Endothelial cell of umbilical vein (primary cell): ENCODE data around the gene TRIM3. TPM values are rescaled to one million over a fixed set of nuclear protein-coding genes. Genes with fewer than 3 reads are reported as not detected.

Experiments used
- BruUV-seq: library from RNA; stranded (reverse); fragments of 400-500 nt; replicated peaks from 2 replicates; lab custom pipeline; 2021; lab: Mats Ljungman, UMichigan
- CTCF ChIA-PET: fragments of 300-600, 350-600 bp; sonication (Branson Sonifier 250); formaldehyde crosslinking; loops from one replicate; lab custom pipeline; 2021; ENCODE audit warnings: antibody characterized with exemption, inconsistent platforms; lab: Charles Lee
- POLR2A ChIA-PET: fragments of 300-600, 350-600 bp; sonication (Branson Sonifier 250); formaldehyde crosslinking; loops from one replicate; lab custom pipeline; 2021; ENCODE audit warnings: antibody characterized with exemption, inconsistent platforms; lab: Charles Lee
- DNase-seq: peaks from one replicate; pipeline ENCODE4 v3.0.0-alpha.2; 2011; ENCODE audit warnings: low read depth, low spot score
- FAIRE-seq: peaks from 2 replicates; lab custom pipeline; 2011; peaks lifted over from hg19 to GRCh38; lab: Jason Lieb, UNC
- H2AFZ ChIP-seq: 2 replicates; pipeline ENCODE4 v1.6.0; 2012; ENCODE audit warnings: low read depth, low read length, control low read depth, inconsistent platforms
- H3K27ac ChIP-seq: 2 replicates; pipeline ENCODE4 v1.5.1; 2011; ENCODE audit warnings: low read depth, mild to moderate bottlenecking, control low read depth, low read length, moderate library complexity; ENCODE audit not compliant: insufficient read depth
- H3K27me3 ChIP-seq, 2 experiments: 2 replicates each; pipeline versions ENCODE4 v1.6.0 to v1.6.1; 2011; ENCODE audit warnings: low read length in 2 of 2, mixed read lengths in 1 of 2; ENCODE audit not compliant: control insufficient read depth in 2 of 2, insufficient read depth in 2 of 2
- H3K36me3 ChIP-seq, 2 experiments: 2 replicates in 1 of 2; 3 replicates in 1 of 2; pipeline ENCODE4 v1.5.1; 2011; ENCODE audit warnings: low read length in 2 of 2, mild to moderate bottlenecking in 1 of 2, moderate library complexity in 1 of 2; ENCODE audit not compliant: control insufficient read depth in 2 of 2, insufficient read depth in 2 of 2; ENCODE audit errors: extremely low read depth in 1 of 2
- H3K4me1 ChIP-seq: 3 replicates; pipeline ENCODE4 v1.5.1; 2011; ENCODE audit warnings: mild to moderate bottlenecking, low read length; ENCODE audit not compliant: control insufficient read depth, insufficient read depth; ENCODE audit errors: extremely low read depth
- H3K4me2 ChIP-seq: 2 replicates; pipeline ENCODE4 v1.6.1; 2011; ENCODE audit warnings: low read length, control low read depth, mixed read lengths; ENCODE audit not compliant: insufficient read depth
- H3K4me3 ChIP-seq, 3 experiments: fragments of 200-600 bp in 1 of 3; sonication (generic), shearing (Covaris generic) in 1 of 3; replicated peaks in 1 of 3; 2 replicates each; pipeline ENCODE4 v1.5.1; 2011 to 2016; ENCODE audit warnings: control low read depth in 3 of 3, low read length in 3 of 3, mild to moderate bottlenecking in 2 of 3, inconsistent platforms in 1 of 3, low read depth in 1 of 3, moderate library complexity in 1 of 3; ENCODE audit not compliant: insufficient read depth in 1 of 3
- H3K79me2 ChIP-seq: 2 replicates; pipeline ENCODE4 v1.6.0; 2012; ENCODE audit warnings: low read length, inconsistent platforms; ENCODE audit not compliant: control insufficient read depth, insufficient read depth
- H3K9ac ChIP-seq: replicated peaks from 2 replicates; pipeline ENCODE3; 2011; ENCODE audit warnings: low read length, control low read depth; ENCODE audit not compliant: insufficient read depth; ENCODE audit errors: extremely low read depth
- H3K9me1 ChIP-seq: replicated peaks from 3 replicates; pipeline ENCODE4 v1.6.0; 2011; ENCODE audit warnings: mild to moderate bottlenecking, low read length; ENCODE audit not compliant: control insufficient read depth, insufficient read depth; ENCODE audit errors: extremely low read depth
- H3K9me3 ChIP-seq: replicated peaks from 2 replicates; pipeline ENCODE4 v1.5.1; 2012; ENCODE audit warnings: low read length, inconsistent platforms; ENCODE audit not compliant: control insufficient read depth, insufficient read depth
- H4K20me1 ChIP-seq: replicated peaks from 2 replicates; pipeline ENCODE3; 2011; ENCODE audit warnings: mild to moderate bottlenecking, low read length; ENCODE audit not compliant: control insufficient read depth, insufficient read depth; ENCODE audit errors: extremely low read depth
- EZH2 ChIP-seq: IDR thresholded peaks from 2 replicates; pipeline ENCODE4 v1.6.1; 2012; ENCODE audit warnings: borderline replicate concordance, low read depth, mild to moderate bottlenecking, moderate library complexity, low read length, inconsistent platforms; ENCODE audit not compliant: severe bottlenecking
- FOS ChIP-seq: IDR thresholded peaks from 2 replicates; pipeline ENCODE4 v1.6.1; 2011; ENCODE audit warnings: mild to moderate bottlenecking, low read length, moderate library complexity, borderline replicate concordance; ENCODE audit not compliant: insufficient read depth
- GATA2 ChIP-seq: IDR thresholded peaks from 2 replicates; pipeline ENCODE4 v1.7.0; 2011; ENCODE audit warnings: low read depth, mild to moderate bottlenecking, moderate library complexity, mixed read lengths, low read length; ENCODE audit not compliant: insufficient read length, insufficient read depth
- JUN ChIP-seq: IDR thresholded peaks from 2 replicates; pipeline ENCODE4 v1.6.1; 2011; ENCODE audit warnings: borderline replicate concordance, low read depth; ENCODE audit not compliant: insufficient read length, insufficient read depth
- MYC ChIP-seq: IDR thresholded peaks from one replicate; pipeline ENCODE4 v1.6.1; 2011; ENCODE audit warnings: mild to moderate bottlenecking, low read depth, low read length
- POLR2A ChIP-seq: IDR thresholded peaks from 2 replicates; pipeline ENCODE4 v1.6.1; 2012; ENCODE audit warnings: low read depth, mild to moderate bottlenecking, control low read depth, low read length
- POLR2AphosphoS5 ChIP-seq: IDR thresholded peaks from 2 replicates; pipeline ENCODE4 v1.6.1; 2012; ENCODE audit warnings: low read depth, mild to moderate bottlenecking, control low read depth, low read length, moderate library complexity; ENCODE audit not compliant: insufficient read depth
- dilution Hi-C: fragments of 300-500 bp; cut with MboI; formaldehyde crosslinking; loops from one replicate; pipeline ENCODE4 v1.15.0; 2019; ENCODE audit warnings: low sequenced_read_pairs; ENCODE audit not compliant: extremely low pct_ligation_motif_present
- intact Hi-C: fragments of 100-400 bp; cut with micrococcal nuclease; formaldehyde crosslinking; loops from one replicate; pipeline ENCODE4 v1.10.0; 2022
- polyA plus RNA-seq, 4 experiments: library from polyadenylated mRNA; depleted of rRNA in 3 of 4; stranded (reverse) in 3 of 4; unstranded in 1 of 4; fragments of >200 nt; gene quantifications; 2 replicates each; pipeline versions ENCODE4 v1.2.1 to v1.2.3, GENCODE V29; 2011 to 2012; ENCODE audit warnings: missing spikeins in 1 of 4
- total RNA-seq: library from RNA; stranded (reverse); gene quantifications from 2 replicates; pipeline ENCODE4 v1.2.3, GENCODE V29; 2021
- TF ChIP-seq, protein P1 (sequence below), 2 donors: IDR thresholded peaks; 1 replicate in 1 of 2; 2 replicates in 1 of 2; pipeline ENCODE4 v1.5.1; 2011; ENCODE audit warnings: low read length in 2 of 2, mild to moderate bottlenecking in 2 of 2, moderate library complexity in 2 of 2, control low read depth in 1 of 2, inconsistent platforms in 1 of 2, low read depth in 1 of 2; ENCODE audit not compliant: insufficient read depth in 1 of 2; ENCODE audit errors: extremely low read depth in 1 of 2
- TF ChIP-seq, protein P2 (sequence below): IDR thresholded peaks from 2 replicates; pipeline ENCODE4 v1.6.1; 2011; ENCODE audit not compliant: insufficient read depth, insufficient read length

TRIM3 gene
- total and polyA plus RNA-seq, 2 donors (not counting 3 experiments of a cell fraction or from before 2014, with no cell fraction given) = 21.8 to 29.2 TPM

DNA sequence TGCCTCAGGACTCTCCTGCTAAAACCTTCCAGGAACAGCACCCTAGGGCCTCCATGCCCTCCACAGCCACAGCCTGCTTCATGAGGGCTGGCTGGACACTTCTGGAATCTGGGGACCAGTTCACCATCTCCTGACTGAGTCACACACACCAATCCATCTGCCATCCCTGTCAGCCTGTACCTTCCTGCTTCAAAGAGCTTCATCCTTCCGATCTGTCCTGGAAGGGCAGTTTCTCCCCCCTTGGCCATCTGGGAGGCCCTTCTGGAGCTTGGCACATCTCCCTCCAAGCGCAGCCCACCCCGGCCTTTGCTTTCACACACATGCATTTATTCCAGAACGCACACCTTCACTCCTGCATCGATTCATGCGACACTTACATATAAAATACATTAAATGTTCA is 67.9 kb downstream of the TRIM3 start:
- no peak overlapping the region for H3K27ac ChIP-seq
- FAIRE-seq (no peak), DNase-seq (no peak)
- no peaks in the 10 kb centered on the region for H3K4me1 ChIP-seq
- TF ChIP-seq EZH2 (no peak), JUN (no peak), POLR2AphosphoS5 (no peak), POLR2A (no peak), MYC (no peak), GATA2 (no peak), FOS (no peak)
- TF ChIP-seq, protein P1, sequence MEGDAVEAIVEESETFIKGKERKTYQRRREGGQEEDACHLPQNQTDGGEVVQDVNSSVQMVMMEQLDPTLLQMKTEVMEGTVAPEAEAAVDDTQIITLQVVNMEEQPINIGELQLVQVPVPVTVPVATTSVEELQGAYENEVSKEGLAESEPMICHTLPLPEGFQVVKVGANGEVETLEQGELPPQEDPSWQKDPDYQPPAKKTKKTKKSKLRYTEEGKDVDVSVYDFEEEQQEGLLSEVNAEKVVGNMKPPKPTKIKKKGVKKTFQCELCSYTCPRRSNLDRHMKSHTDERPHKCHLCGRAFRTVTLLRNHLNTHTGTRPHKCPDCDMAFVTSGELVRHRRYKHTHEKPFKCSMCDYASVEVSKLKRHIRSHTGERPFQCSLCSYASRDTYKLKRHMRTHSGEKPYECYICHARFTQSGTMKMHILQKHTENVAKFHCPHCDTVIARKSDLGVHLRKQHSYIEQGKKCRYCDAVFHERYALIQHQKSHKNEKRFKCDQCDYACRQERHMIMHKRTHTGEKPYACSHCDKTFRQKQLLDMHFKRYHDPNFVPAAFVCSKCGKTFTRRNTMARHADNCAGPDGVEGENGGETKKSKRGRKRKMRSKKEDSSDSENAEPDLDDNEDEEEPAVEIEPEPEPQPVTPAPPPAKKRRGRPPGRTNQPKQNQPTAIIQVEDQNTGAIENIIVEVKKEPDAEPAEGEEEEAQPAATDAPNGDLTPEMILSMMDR (IDR thresholded peaks at IDR 0.05; ENCODE audit: extremely low read depth in 1 of 2, insufficient read depth in 1 of 2, low read depth in 1 of 2, low read length in 2 of 2) = no peak
- TF ChIP-seq, protein P2, sequence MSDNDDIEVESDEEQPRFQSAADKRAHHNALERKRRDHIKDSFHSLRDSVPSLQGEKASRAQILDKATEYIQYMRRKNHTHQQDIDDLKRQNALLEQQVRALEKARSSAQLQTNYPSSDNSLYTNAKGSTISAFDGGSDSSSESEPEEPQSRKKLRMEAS = no peak
- CTCF ChIA-PET = interaction anchor here (1.0 kb wide), 1 partner anchor 38 kb away, joined by 4 read pairs; no protein-coding TSS in a partner anchor
- H3K36me3 ChIP-seq = peaks cover 2 to 8% of the 10 kb centered on the region in 2 experiments
- no peak overlapping the region for H3K9ac ChIP-seq
- H3K9me3 ChIP-seq = no peaks in the 10 kb centered on the region
- no peaks in the 10 kb centered on the region for H3K79me2 ChIP-seq
- no peaks in the 10 kb centered on the region for H3K9me1 ChIP-seq
- no TSS peak for BruUV-seq
- H4K20me1 ChIP-seq = no peaks in the 10 kb centered on the region
- no peaks in the 10 kb centered on the region for H3K27me3 ChIP-seq
- no peak overlapping the region for H3K4me2 ChIP-seq
- H2AFZ ChIP-seq = no peak overlapping the region
- dilution Hi-C loops (no loop called here), intact Hi-C loops (no loop called here)
- no peak overlapping the region for H3K4me3 ChIP-seq
- POLR2A ChIA-PET = no interaction called here
